Prostate gland (tissue), 2 donors: ENCODE measurements around the gene OR10Z1.

Source experiments
- POLR2A ChIP-seq: fragments of 450-650 bp; IDR thresholded peaks from one replicate; pipeline ENCODE4 v1.6.1; 2016; ENCODE audit warnings: antibody characterized with exemption, mild to moderate bottlenecking
- TF ChIP-seq, protein P1 (sequence below), 4 experiments: fragments of 200-600 bp in 2 of 4; fragments of 450-650 bp in 2 of 4; sonication (generic) in 2 of 4; IDR thresholded peaks; 1 replicate in 3 of 4; 2 replicates in 1 of 4; pipeline ENCODE4 v1.5.1; 2016 to 2019; ENCODE audit warnings: antibody characterized with exemption in 4 of 4, mild to moderate bottlenecking in 2 of 4, moderate library complexity in 2 of 4

DNA sequence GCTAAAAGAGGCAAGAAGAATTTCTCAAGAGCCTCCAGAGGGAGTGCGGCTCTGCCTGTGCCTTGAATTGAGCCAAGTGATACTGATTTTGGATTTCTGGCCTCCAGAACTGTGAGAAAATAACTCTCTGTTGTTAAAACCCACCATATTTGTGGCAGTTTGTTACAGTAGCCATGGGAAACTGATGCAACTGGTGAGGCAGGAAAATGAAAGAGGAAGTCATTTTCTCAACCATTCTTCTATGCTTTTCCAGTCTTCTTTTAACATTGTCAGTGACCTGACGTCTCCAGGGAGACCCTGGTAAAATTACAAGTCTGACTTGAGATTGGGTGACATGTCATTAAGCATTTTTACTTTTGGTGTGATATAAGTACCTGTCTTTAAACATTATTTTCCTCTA lies 40.5 kb upstream of the OR10Z1 start:
- TF ChIP-seq, protein P1, sequence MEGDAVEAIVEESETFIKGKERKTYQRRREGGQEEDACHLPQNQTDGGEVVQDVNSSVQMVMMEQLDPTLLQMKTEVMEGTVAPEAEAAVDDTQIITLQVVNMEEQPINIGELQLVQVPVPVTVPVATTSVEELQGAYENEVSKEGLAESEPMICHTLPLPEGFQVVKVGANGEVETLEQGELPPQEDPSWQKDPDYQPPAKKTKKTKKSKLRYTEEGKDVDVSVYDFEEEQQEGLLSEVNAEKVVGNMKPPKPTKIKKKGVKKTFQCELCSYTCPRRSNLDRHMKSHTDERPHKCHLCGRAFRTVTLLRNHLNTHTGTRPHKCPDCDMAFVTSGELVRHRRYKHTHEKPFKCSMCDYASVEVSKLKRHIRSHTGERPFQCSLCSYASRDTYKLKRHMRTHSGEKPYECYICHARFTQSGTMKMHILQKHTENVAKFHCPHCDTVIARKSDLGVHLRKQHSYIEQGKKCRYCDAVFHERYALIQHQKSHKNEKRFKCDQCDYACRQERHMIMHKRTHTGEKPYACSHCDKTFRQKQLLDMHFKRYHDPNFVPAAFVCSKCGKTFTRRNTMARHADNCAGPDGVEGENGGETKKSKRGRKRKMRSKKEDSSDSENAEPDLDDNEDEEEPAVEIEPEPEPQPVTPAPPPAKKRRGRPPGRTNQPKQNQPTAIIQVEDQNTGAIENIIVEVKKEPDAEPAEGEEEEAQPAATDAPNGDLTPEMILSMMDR (IDR thresholded peaks at IDR 0.05): no peak
- TF ChIP-seq POLR2A: no peak
